DND-41 (cell line): Measurements from ENCODE around the gene NDUFAB1.

Experiments
- EZH2 ChIP-seq: IDR thresholded peaks from 3 replicates; pipeline ENCODE4 v1.6.1; 2012; ENCODE audit warnings: borderline replicate concordance, low read depth, mild to moderate bottlenecking, moderate library complexity, low read length, inconsistent platforms; ENCODE audit not compliant: severe bottlenecking
- TF ChIP-seq, protein P1 (sequence below): IDR thresholded peaks from 2 replicates; pipeline ENCODE4 v1.5.1; 2012; ENCODE audit warnings: borderline replicate concordance, low read length, moderate library complexity, mild to moderate bottlenecking; ENCODE audit not compliant: poor library complexity, severe bottlenecking; ENCODE audit errors: extremely low read depth

DNA sequence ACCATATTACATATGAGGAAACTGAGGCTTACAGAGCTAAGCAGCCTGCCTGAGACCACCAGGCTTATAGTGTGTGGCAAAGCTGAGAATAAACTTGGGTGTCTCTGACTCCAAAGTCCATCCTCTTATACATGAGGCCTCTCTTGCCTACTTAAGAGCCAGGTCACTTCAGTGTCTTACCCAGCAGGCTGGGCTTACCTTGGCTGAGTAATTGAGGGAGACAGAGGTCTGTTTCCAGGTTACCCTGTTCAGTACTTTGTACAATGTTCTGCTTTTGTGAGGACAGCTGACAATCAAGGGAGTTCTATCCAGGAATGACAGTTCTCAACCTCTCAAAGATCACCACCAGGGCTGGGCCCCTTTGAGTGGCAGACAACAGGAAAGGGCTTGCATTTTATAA, 14.4 kb downstream of the NDUFAB1 start:
- TF ChIP-seq, protein P1, sequence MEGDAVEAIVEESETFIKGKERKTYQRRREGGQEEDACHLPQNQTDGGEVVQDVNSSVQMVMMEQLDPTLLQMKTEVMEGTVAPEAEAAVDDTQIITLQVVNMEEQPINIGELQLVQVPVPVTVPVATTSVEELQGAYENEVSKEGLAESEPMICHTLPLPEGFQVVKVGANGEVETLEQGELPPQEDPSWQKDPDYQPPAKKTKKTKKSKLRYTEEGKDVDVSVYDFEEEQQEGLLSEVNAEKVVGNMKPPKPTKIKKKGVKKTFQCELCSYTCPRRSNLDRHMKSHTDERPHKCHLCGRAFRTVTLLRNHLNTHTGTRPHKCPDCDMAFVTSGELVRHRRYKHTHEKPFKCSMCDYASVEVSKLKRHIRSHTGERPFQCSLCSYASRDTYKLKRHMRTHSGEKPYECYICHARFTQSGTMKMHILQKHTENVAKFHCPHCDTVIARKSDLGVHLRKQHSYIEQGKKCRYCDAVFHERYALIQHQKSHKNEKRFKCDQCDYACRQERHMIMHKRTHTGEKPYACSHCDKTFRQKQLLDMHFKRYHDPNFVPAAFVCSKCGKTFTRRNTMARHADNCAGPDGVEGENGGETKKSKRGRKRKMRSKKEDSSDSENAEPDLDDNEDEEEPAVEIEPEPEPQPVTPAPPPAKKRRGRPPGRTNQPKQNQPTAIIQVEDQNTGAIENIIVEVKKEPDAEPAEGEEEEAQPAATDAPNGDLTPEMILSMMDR: no peak
- TF ChIP-seq EZH2: no peak
